H9 (cell line): Measurements from ENCODE around the gene RAD23A. TPM values are rescaled to one million over a fixed set of nuclear protein-coding genes. Genes with fewer than 3 reads are reported as not detected.

Experiments
- DNase-seq: peaks from one replicate; pipeline ENCODE4 v3.0.0-alpha.2; 2017
- H2AFZ ChIP-seq: one replicate; pipeline ENCODE4 v1.6.1; 2013; ENCODE audit warnings: mild to moderate bottlenecking, low read length, control low read depth, moderate library complexity
- H2AK5ac ChIP-seq: 2 replicates; pipeline ENCODE4 v1.6.1; 2013; ENCODE audit warnings: low read length, control low read depth, mixed read lengths; ENCODE audit not compliant: insufficient read length
- H2BK120ac ChIP-seq: one replicate; pipeline ENCODE4 v1.6.1; 2013; ENCODE audit warnings: low read depth, mild to moderate bottlenecking, low read length, control low read depth, inconsistent platforms; ENCODE audit not compliant: poor library complexity, severe bottlenecking
- H2BK12ac ChIP-seq: 2 replicates; pipeline ENCODE4 v1.6.1; 2013; ENCODE audit warnings: low read length, control low read depth, mixed read lengths, low read depth; ENCODE audit not compliant: insufficient read length
- H2BK15ac ChIP-seq: 2 replicates; pipeline ENCODE4 v1.6.1; 2013; ENCODE audit warnings: low read depth, low read length, control low read depth
- H2BK20ac ChIP-seq: one replicate; pipeline ENCODE4 v1.6.1; 2013; ENCODE audit warnings: low read depth, mild to moderate bottlenecking, low read length, control low read depth, inconsistent platforms; ENCODE audit not compliant: poor library complexity, severe bottlenecking
- H2BK5ac ChIP-seq: 2 replicates; pipeline ENCODE4 v1.6.1; 2013; ENCODE audit warnings: low read length, control low read depth, mixed read lengths; ENCODE audit not compliant: insufficient read length
- H3K14ac ChIP-seq: 2 replicates; pipeline ENCODE4 v1.6.1; 2013; ENCODE audit warnings: low read length, control low read depth; ENCODE audit not compliant: insufficient read depth
- H3K18ac ChIP-seq: 2 replicates; pipeline ENCODE4 v1.6.1; 2013; ENCODE audit warnings: low read depth, mild to moderate bottlenecking, mixed read lengths, low read length, control low read depth; ENCODE audit not compliant: insufficient read length
- H3K23ac ChIP-seq: 2 replicates; pipeline ENCODE4 v1.6.1; 2013; ENCODE audit warnings: low read length, control low read depth, mixed read lengths, low read depth; ENCODE audit not compliant: insufficient read length
- H3K23me2 ChIP-seq: 2 replicates; pipeline ENCODE4 v1.6.1; 2013; ENCODE audit warnings: low read depth, mild to moderate bottlenecking, mixed read lengths, low read length, control low read depth; ENCODE audit not compliant: insufficient read length, poor library complexity, severe bottlenecking
- H3K27ac ChIP-seq: 2 replicates; pipeline ENCODE4 v1.5.1; 2013; ENCODE audit warnings: low read length, control low read depth, mixed read lengths, low read depth; ENCODE audit not compliant: insufficient read length
- H3K27me3 ChIP-seq: 2 replicates; pipeline ENCODE4 v1.6.1; 2013; ENCODE audit warnings: low read length, control low read depth, inconsistent platforms; ENCODE audit not compliant: insufficient read depth
- H3K4ac ChIP-seq: 2 replicates; pipeline ENCODE4 v1.6.1; 2013; ENCODE audit warnings: low read depth, mild to moderate bottlenecking, control low read depth, inconsistent platforms, low read length, moderate library complexity
- H3K4me1 ChIP-seq: 2 replicates; pipeline ENCODE4 v1.6.1; 2013; ENCODE audit warnings: low read length, control low read depth, inconsistent platforms; ENCODE audit not compliant: insufficient read depth
- H3K4me2 ChIP-seq: 2 replicates; pipeline ENCODE4 v1.6.1; 2013; ENCODE audit warnings: low read length, control low read depth, mixed read lengths; ENCODE audit not compliant: insufficient read length, insufficient read depth
- H3K56ac ChIP-seq: 2 replicates; pipeline ENCODE4 v1.6.1; 2013; ENCODE audit warnings: low read depth, mild to moderate bottlenecking, mixed read lengths, low read length, control low read depth; ENCODE audit not compliant: insufficient read length
- H3K79me1 ChIP-seq: 2 replicates; pipeline ENCODE4 v1.6.1; 2013; ENCODE audit warnings: low read depth, mild to moderate bottlenecking, moderate library complexity, low read length, control low read depth, inconsistent platforms; ENCODE audit not compliant: insufficient read depth, poor library complexity, severe bottlenecking
- H3K79me2 ChIP-seq: 2 replicates; pipeline ENCODE4 v1.6.1; 2013; ENCODE audit warnings: low read length, control low read depth, inconsistent platforms; ENCODE audit not compliant: insufficient read depth
- H3K9ac ChIP-seq: 2 replicates; pipeline ENCODE4 v1.6.1; 2013; ENCODE audit warnings: low read length, control low read depth, mixed read lengths; ENCODE audit not compliant: insufficient read length; ENCODE audit errors: extremely low read depth
- H3K9me3 ChIP-seq: one replicate; pipeline ENCODE4 v1.6.1; 2013; ENCODE audit warnings: low read depth, low read length, inconsistent platforms; ENCODE audit not compliant: control insufficient read depth
- H3T11ph ChIP-seq: one replicate; pipeline ENCODE4 v1.6.1; 2013; ENCODE audit warnings: mild to moderate bottlenecking, low read length, control low read depth, inconsistent platforms
- H4K20me1 ChIP-seq: one replicate; pipeline ENCODE4 v1.6.1; 2013; ENCODE audit not compliant: control insufficient read depth, insufficient read length, insufficient read depth
- H4K5ac ChIP-seq: 2 replicates; pipeline ENCODE4 v1.6.1; 2013; ENCODE audit warnings: low read depth, mild to moderate bottlenecking, mixed read lengths, low read length, control low read depth; ENCODE audit not compliant: insufficient read length
- H4K8ac ChIP-seq: replicated peaks from 2 replicates; pipeline ENCODE4 v1.6.1; 2013; ENCODE audit warnings: low read length, control low read depth, mixed read lengths, low read depth; ENCODE audit not compliant: insufficient read length
- H4K91ac ChIP-seq: 2 replicates; pipeline ENCODE4 v1.6.1; 2013; ENCODE audit warnings: low read depth, mild to moderate bottlenecking, moderate library complexity, mixed read lengths, low read length, control low read depth; ENCODE audit not compliant: insufficient read length
- H3K27ac Mint-ChIP-seq, 3 experiments: 2 replicates in 2 of 3; 3 replicates in 1 of 3; pipeline ENCODE4 v1.8.0; 2020 to 2021; ENCODE audit warnings: mixed read lengths in 3 of 3, mild to moderate bottlenecking in 1 of 3, moderate library complexity in 1 of 3
- H3K27me3 Mint-ChIP-seq: 2 replicates; pipeline ENCODE4 v1.8.0; 2021; ENCODE audit warnings: low read depth, mild to moderate bottlenecking, moderate library complexity, mixed read lengths
- H3K36me3 Mint-ChIP-seq, 3 experiments: 2 replicates in 2 of 3; 3 replicates in 1 of 3; pipeline ENCODE4 v1.8.0; 2020 to 2021; ENCODE audit warnings: low read depth in 3 of 3, mixed read lengths in 3 of 3; ENCODE audit not compliant: insufficient read depth in 1 of 3
- H3K4me1 Mint-ChIP-seq, 2 experiments: 2 replicates each; pipeline ENCODE4 v1.8.0; 2020; ENCODE audit warnings: mixed read lengths in 2 of 2
- H3K4me3 Mint-ChIP-seq, 2 experiments: 2 replicates in 1 of 2; 3 replicates in 1 of 2; pipeline ENCODE4 v1.8.0; 2020 to 2021; ENCODE audit warnings: mild to moderate bottlenecking in 2 of 2, mixed read lengths in 2 of 2, moderate library complexity in 1 of 2
- H3K9me3 Mint-ChIP-seq, 2 experiments: 2 replicates in 1 of 2; 3 replicates in 1 of 2; pipeline ENCODE4 v1.8.0; 2020; ENCODE audit warnings: mild to moderate bottlenecking in 2 of 2, mixed read lengths in 2 of 2, moderate library complexity in 1 of 2
- CTCF ChIP-seq: fragments of 200-600 bp; sonication (generic); conservative IDR thresholded peaks from 3 replicates; pipeline ENCODE4 v1.8.0; 2021; ENCODE audit warnings: antibody characterized with exemption, mild to moderate bottlenecking
- WGBS: extraction: QIAGEN DNeasy Blood & Tissue Kit; methylation state at CpG from one replicate; pipeline ENCODE4 v1.1.7; 2013; ENCODE audit warnings: missing lambda C conversion rate, low lambda C conversion rate, mixed read lengths; ENCODE audit not compliant: insufficient read length; ENCODE audit errors: extremely low coverage; 5-methylcytosine and 5-hydroxymethylcytosine counted together
- total RNA-seq: library from RNA; stranded (reverse); gene quantifications from 2 replicates; pipeline ENCODE4 v1.2.1, GENCODE V29; 2021

The RAD23A gene
- total RNA-seq, 1 experiment from 2014 or later = 62.2 TPM

GRCh38 chr19:12952488-12953137 lies 7.0 kb downstream of the RAD23A start:
- Histone ChIP-seq H3K4me2 (no peak overlapping the region), H3K18ac (no peak overlapping the region), H3K9me3 (no peaks in the 10 kb centered on the region), H3K9ac (no peak overlapping the region), H3K27me3 (no peaks in the 10 kb centered on the region), H3K56ac (no peak overlapping the region), H2BK120ac (no peak overlapping the region), H3K79me1 (peaks cover 5% of the 10 kb centered on the region), H4K91ac (no peak overlapping the region), H3K4me1 (no peaks in the 10 kb centered on the region; the same call in 1 of the 2 replicates), H3K23ac (no peak overlapping the region), H3K27ac (no peak overlapping the region), H3K79me2 (peaks cover 7% of the 10 kb centered on the region; the same call in 1 of the 2 replicates), H2BK20ac (no peak overlapping the region), H3T11ph (no peak overlapping the region), H3K23me2 (peaks cover 3% of the 10 kb centered on the region), H4K5ac (no peak overlapping the region), H2AFZ (no peak overlapping the region), H2BK5ac (no peak overlapping the region), H2AK5ac (no peak overlapping the region), H4K20me1 (no peaks in the 10 kb centered on the region), H2BK15ac (no peak overlapping the region), H2BK12ac (no peak overlapping the region), H3K4ac (no peak overlapping the region), H3K14ac (no peak overlapping the region), H4K8ac (no peak overlapping the region)
- Mint-ChIP-seq H3K36me3 (peaks cover 47 to 79% (median 73%) of the 10 kb centered on the region in 3 experiments), H3K4me1 (peaks cover 24 to 41% of the 10 kb centered on the region in 2 experiments), H3K27ac (peak overlapping the region; percentile 19 to 85 (median 57); a peak in 5 of 7 replicates), H3K27me3 (no peaks in the 10 kb centered on the region), H3K9me3 (no peaks in the 10 kb centered on the region; a peak in 1 of 5 replicates), H3K4me3 (no peak overlapping the region; a peak in 1 of 5 replicates)
- WGBS = no CpG with 5 or more reads among the region's 12 CpGs
- DNase-seq = no peak
- TF ChIP-seq CTCF = no peak
